HFFc6 (cell line): ENCODE results near the gene NIPA2. TPM values are rescaled to one million over a fixed set of nuclear protein-coding genes. Genes with fewer than 3 reads are reported as not detected.
A peak's percentile ranks its signal among the peaks of the same experiment; 100 is the strongest.

Source experiments
- DNase-seq: peaks from one replicate; pipeline ENCODE4 v3.0.0-alpha.2; 2018
- H3K27ac Mint-ChIP-seq: 2 replicates; pipeline ENCODE4 v1.8.0; 2020; ENCODE audit warnings: mild to moderate bottlenecking, mixed read lengths
- H3K27me3 Mint-ChIP-seq: 2 replicates; pipeline ENCODE4 v1.8.0; 2021; ENCODE audit warnings: mild to moderate bottlenecking, moderate library complexity, mixed read lengths; ENCODE audit not compliant: insufficient read depth
- H3K36me3 Mint-ChIP-seq: 2 replicates; pipeline ENCODE4 v1.8.0; 2021; ENCODE audit warnings: low read depth, mixed read lengths
- H3K4me1 Mint-ChIP-seq: 2 replicates; pipeline ENCODE4 v1.8.0; 2020; ENCODE audit warnings: low read depth, mixed read lengths
- H3K4me3 Mint-ChIP-seq: 2 replicates; pipeline ENCODE4 v1.8.0; 2020; ENCODE audit warnings: mild to moderate bottlenecking, moderate library complexity, mixed read lengths
- H3K9me3 Mint-ChIP-seq: 2 replicates; pipeline ENCODE4 v1.8.0; 2020; ENCODE audit warnings: mild to moderate bottlenecking, mixed read lengths
- total RNA-seq, 6 experiments: library from RNA; stranded (reverse); fragmentation: NEBNext Ultra II Directional; extraction: Animal tissue kit (Norgen Biotek cat#: 25700); gene quantifications; 2 replicates in 1 of 6; 3 replicates in 5 of 6; pipeline ENCODE4 v1.2.3, GENCODE V29; 2021
- TF ChIP-seq, protein P1 (sequence below): fragments of 200-600 bp; sonication (generic); IDR thresholded peaks from 2 replicates; pipeline ENCODE4 v1.5.0; 2021; ENCODE audit warnings: antibody characterized with exemption, mild to moderate bottlenecking

Gene NIPA2
- total RNA-seq, 6 experiments from 2014 or later: 71.7 to 92.4 (median 76.6) TPM

DNA sequence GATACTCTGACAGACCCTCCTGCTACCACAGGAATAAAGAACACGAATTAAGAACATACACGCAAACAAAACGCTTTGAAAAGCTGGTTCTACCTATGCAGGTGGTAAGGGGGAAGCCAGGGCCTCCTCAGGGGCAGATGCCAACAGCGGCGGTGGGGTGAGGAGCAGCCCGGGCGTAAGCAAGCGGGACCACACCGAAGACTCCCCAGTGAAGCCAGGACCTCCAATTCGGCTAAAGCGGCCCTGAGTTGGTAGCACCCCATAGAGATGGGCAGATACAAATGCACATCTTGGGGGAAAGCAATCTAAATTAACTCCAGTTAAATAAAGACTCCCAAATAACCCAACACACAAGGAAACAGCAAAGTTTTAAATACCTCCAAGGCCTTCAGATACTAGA lies 32.4 kb downstream of the NIPA2 start:
- no peak overlapping the region for H3K4me3 Mint-ChIP-seq
- H3K27me3 Mint-ChIP-seq: peaks cover 1% of the 10 kb centered on the region
- H3K4me1 Mint-ChIP-seq: peaks cover 24% of the 10 kb centered on the region
- H3K27ac Mint-ChIP-seq: peak overlapping the region; percentile 49; the same call in 1 of the 2 replicates
- TF ChIP-seq, protein P1, sequence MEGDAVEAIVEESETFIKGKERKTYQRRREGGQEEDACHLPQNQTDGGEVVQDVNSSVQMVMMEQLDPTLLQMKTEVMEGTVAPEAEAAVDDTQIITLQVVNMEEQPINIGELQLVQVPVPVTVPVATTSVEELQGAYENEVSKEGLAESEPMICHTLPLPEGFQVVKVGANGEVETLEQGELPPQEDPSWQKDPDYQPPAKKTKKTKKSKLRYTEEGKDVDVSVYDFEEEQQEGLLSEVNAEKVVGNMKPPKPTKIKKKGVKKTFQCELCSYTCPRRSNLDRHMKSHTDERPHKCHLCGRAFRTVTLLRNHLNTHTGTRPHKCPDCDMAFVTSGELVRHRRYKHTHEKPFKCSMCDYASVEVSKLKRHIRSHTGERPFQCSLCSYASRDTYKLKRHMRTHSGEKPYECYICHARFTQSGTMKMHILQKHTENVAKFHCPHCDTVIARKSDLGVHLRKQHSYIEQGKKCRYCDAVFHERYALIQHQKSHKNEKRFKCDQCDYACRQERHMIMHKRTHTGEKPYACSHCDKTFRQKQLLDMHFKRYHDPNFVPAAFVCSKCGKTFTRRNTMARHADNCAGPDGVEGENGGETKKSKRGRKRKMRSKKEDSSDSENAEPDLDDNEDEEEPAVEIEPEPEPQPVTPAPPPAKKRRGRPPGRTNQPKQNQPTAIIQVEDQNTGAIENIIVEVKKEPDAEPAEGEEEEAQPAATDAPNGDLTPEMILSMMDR: no peak
- H3K9me3 Mint-ChIP-seq: no peaks in the 10 kb centered on the region
- DNase-seq: no peak
- H3K36me3 Mint-ChIP-seq: peaks cover 53% of the 10 kb centered on the region

DNA sequence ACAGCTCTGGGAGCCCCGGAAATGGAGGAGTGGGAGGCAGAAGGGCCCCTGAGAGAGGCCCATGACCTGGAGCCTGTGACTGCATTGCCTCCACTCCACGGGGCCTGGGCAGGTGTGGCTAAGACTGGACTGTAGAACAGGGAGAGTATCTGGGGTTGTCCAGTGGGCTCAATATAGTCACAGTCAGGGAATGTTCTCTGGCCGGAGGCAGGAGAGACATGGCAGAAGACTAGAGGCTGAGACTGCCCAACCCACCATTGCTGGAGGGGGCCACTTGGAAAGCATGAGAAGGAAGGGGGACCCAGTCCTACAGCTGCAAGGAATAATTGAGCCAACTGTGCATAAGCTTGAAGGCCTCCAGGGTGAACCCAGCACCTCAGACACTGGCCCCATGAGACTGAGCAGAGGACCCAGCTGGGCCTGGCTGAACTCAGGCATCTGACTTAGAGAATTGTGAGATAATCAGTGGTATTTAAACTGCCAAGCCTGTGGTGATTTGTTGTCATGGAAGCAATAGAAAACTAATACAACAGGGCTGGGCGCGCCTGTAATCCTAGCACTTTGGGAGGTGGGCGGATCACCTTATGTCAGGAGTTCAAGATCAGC lies 33.1 kb downstream of the NIPA2 start:
- no peak for DNase-seq
- Mint-ChIP-seq H3K27ac (peak overlapping the region; percentile 91), H3K36me3 (peaks cover 53% of the 10 kb centered on the region), H3K4me3 (no peak overlapping the region), H3K9me3 (no peaks in the 10 kb centered on the region), H3K27me3 (peaks cover 1% of the 10 kb centered on the region), H3K4me1 (peaks cover 25% of the 10 kb centered on the region)
- TF ChIP-seq, protein P1: no peak

DNA sequence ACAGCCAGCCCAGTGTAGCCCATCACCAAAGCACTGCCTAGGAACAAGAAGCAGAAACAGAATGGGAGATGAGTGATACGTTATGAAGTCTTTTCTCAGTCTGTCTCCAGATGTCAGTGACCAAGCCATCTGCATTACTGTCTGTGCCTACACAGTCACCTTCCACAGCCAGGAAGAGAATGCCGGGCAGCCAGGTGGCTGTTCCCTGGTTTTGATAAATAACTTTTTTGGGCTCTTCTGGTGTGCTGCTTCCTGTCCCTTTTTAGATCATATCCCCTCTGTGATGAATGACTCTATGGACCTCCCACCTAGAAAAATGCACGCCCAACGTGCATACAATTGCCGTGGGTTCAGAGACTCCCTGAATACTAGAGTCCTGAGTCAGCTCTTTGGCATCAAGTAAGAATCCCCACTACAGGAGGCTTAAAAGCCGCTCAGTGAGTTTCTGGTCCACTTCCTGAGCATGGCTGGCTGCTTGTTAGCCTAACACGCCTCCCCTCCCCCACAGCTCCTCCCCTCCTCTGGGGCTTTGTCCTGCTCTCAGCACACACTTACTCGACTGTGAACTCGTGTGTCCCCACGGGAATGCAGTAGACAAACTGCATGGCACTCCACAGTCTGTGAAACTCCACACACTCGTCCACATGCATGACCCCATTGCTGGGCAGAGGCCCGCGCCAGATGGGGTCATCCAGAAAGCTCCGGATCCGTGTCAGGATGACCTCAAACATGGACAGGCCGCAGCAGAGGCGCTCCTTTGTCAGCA lies 34.7 kb downstream of the NIPA2 start:
- H3K9me3 Mint-ChIP-seq: no peaks in the 10 kb centered on the region
- peak; percentile 77 for DNase-seq
- peaks cover 1% of the 10 kb centered on the region for H3K27me3 Mint-ChIP-seq
- H3K27ac Mint-ChIP-seq: peak overlapping the region; percentile 91
- peak overlapping the region; percentile 57; the same call in 1 of the 2 replicates for H3K4me3 Mint-ChIP-seq
- peaks cover 25% of the 10 kb centered on the region for H3K4me1 Mint-ChIP-seq
- TF ChIP-seq, protein P1: no peak
- peaks cover 56% of the 10 kb centered on the region for H3K36me3 Mint-ChIP-seq

DNA sequence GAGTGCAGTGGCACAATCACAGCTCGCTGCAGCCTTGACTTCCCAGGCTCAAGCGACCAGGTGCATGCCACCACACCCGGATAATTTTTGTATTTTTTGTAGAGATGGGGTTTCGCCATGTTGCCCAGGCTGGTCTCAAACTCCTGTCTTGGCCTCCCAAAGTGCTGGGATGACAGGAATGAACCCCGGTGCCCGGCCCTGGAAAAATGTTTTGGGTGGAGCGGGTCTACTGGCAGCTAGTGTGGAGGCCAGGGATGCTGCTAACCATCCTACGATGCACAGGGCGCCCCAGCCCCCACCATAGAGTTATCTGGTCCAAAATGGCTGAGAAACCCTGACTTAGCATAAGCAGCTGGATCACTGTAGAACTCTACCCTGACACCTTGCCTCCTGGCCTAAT lies 35.4 kb downstream of the NIPA2 start:
- H3K36me3 Mint-ChIP-seq: peaks cover 59% of the 10 kb centered on the region
- H3K4me1 Mint-ChIP-seq: peaks cover 25% of the 10 kb centered on the region
- H3K9me3 Mint-ChIP-seq: no peaks in the 10 kb centered on the region

DNA sequence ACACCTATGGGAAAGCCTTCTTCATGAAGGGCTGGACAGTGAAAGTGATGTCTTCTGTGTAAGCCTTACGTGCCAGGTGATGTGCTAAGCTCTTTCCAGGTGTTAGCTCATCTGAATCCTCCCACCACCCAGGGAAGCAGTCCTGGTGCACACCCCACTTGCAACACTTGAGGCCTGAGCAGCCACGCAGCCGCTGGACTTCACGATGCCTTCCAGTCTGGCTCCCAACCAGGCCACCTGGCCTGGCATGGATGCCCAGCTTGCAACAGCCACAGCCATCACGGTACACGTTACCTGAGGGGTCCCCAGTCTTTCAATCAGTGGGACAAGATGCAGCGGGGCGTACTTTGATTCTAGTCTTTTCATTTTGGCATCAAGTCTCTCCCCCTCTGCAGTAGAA lies 35.8 kb downstream of the NIPA2 start:
- TF ChIP-seq, protein P1: no peak
- no peaks in the 10 kb centered on the region; the same call in 1 of the 2 replicates for H3K27me3 Mint-ChIP-seq
- H3K4me3 Mint-ChIP-seq: no peak overlapping the region
- no peak overlapping the region for H3K27ac Mint-ChIP-seq
- H3K9me3 Mint-ChIP-seq: no peaks in the 10 kb centered on the region
- peaks cover 25% of the 10 kb centered on the region for H3K4me1 Mint-ChIP-seq
- no peak for DNase-seq
- H3K36me3 Mint-ChIP-seq: peaks cover 55% of the 10 kb centered on the region

More for the DNA sequence above, 35.4 kb downstream of the NIPA2 start:
- H3K27me3 Mint-ChIP-seq: peaks cover 1% of the 10 kb centered on the region
- TF ChIP-seq, protein P1: no peak
- H3K27ac Mint-ChIP-seq: no peak overlapping the region
- no peak for DNase-seq
- no peak overlapping the region for H3K4me3 Mint-ChIP-seq
